NOMO-1 treated with dmso at 0.1 percent for 144 hours (cell line): ENCODE data around the gene PPP1R14C.
A peak's percentile ranks its signal among the peaks of the same experiment; 100 is the strongest.
"Not testable (repeated sequence)": the region's sequence is repeated elsewhere in the genome, so short reads cannot be mapped to it uniquely, and the experiment has no call there.

Experiments
- DNase-seq: peaks from one replicate; lab custom pipeline; 2025; ENCODE audit not compliant: unreplicated experiment; lab: John Stamatoyannopoulos, UW

The PPP1R14C gene

GRCh38 chr6:150137711-150138110 lies 5.1 kb upstream of the PPP1R14C start:
- DNase-seq = not testable (repeated sequence)

DNA sequence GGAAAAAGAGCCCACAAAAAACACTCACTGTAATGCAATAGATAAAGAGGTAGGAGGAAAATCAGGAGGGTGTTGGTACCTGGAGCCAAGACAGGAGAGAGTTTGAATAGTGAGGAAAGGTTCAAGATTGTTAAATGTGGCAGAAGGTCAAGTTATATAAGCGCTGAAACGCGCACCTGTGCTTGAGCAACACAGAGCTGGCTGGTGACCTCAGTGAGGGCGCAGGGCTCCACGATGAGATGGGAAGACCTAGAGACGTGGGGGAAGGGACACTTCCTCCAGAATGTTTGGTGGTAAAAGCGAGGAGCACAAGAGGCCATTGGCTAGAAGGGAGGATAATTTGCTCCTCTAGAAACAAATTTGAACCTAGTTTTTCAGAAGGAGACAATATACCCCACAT lies 4.2 kb upstream of the PPP1R14C start:
- no peak for DNase-seq

GRCh38 chr6:150139533-150139932 lies 3.3 kb upstream of the PPP1R14C start:
- no peak for DNase-seq

- DNase-seq = no peak
These were observed 2.4 kb upstream of the PPP1R14C start for GRCh38 chr6:150140236-150140969.

DNA sequence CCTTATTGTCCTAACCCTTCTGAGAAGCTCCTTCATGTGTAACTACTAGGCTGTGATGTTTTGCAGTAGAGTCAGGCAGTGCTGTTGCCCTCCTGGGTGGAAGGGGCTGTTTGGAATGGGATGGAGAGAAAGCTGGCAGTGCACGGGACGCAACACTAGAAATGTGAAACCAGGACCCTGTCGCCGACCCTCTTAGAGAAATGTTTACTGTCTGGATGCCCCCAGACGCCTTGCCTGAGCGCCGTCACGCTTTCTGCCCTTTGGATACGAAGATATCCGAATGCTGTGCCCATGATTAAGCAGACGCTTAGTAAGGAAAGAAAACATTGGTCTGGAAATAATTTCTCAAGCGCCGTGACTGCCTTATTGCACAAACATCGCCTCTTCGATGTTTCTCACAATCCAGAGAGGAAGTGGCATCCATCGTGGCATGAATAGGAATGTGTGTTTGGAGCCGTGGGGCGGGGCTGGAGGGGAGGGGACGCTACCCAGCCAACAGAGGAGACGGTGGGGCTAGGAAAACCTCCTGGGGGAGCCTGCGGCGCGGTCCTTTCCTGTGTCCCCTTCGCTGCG lies 661 bp upstream of the PPP1R14C start:
- DNase-seq = no peak

DNA sequence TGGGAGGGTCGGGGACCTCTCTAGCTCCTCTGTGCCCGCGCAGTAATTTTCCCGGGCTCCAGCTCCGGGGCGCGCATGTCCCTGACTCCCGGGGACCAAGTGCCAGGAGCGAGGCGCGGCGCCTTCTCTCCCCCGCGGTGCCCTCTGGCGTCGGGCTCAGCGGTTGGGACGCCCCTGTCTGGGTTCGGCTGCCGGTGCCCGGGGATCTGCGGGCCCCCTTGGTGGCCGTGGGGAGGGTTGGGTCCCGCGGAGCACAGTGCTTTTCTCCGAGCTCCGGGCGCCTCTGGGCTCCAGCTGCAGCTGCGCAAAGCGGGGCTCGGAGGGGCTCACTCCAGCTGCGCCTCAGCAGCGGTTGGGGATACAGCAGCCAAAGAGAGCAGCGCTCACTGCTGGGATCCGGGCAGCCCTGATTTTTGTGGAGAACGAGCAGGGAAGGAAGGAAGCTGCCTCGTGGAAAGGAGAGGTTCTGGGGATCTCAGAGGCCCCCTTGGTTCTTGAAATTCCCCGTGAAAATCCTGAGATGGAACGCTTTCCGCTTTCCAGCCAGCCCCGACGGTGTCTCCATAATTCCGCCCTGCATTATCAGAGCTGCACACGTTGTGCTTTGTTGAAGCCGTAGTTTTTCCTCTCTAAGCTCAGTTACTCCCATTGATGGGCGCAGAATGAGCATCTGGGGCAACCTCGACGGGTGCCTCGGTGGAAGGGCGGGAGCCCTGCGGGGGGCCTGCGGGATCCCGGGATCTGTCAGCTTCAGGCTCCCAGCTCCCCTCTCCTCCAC lies 861 bp downstream of the PPP1R14C start:
- no peak for DNase-seq

- DNase-seq = no peak
These were observed 1.5 kb downstream of the PPP1R14C start for GRCh38 chr6:150144294-150144868.

- DNase-seq = no peak
These were observed 2.6 kb downstream of the PPP1R14C start for GRCh38 chr6:150145427-150145826.

- peak; percentile 41 for DNase-seq
These were observed 3.0 kb downstream of the PPP1R14C start for GRCh38 chr6:150145830-150146229.

GRCh38 chr6:150146436-150146835 lies 3.6 kb downstream of the PPP1R14C start:
- DNase-seq = no peak

GRCh38 chr6:150149146-150149545 lies 6.3 kb downstream of the PPP1R14C start:
- DNase-seq = no peak

- DNase-seq = no peak
These were observed 7.6 kb downstream of the PPP1R14C start for GRCh38 chr6:150150458-150150820.

- DNase-seq = peak; percentile 36
These were observed 8.2 kb downstream of the PPP1R14C start for GRCh38 chr6:150150821-150151646.

GRCh38 chr6:150152891-150153876 lies 10.3 kb downstream of the PPP1R14C start:
- peak; percentile 56 for DNase-seq

DNA sequence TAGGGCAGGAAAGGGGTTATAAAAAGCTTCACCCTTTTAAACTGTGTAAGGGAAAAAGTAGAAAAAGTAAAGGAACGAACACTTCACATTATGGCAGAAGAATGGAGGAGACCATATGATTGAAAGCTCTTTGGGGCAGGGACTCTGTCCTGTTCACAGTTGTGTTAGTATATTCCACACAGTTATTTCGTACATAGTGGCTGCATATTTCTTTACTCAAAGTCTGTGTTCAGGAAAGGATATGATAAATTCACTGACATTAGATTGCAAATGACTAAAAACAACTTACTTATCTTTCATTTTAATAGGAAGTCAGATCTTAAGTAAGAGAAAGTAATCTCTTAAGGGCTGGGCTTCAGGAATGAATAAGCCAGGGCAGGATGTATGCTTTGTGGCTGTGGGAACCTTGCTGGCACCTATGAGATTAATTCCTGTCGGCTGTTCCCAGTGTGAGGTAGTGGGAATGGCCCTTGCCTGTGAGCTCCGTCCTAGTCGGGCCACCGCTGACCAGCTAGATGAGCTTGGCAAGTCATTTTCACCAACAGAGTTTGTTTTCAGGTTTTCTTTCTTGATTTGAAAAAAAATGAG lies 11.2 kb downstream of the PPP1R14C start:
- no peak for DNase-seq

- DNase-seq = no peak
These were observed 13.6 kb downstream of the PPP1R14C start for GRCh38 chr6:150156460-150156859.

- DNase-seq = no peak
These were observed 14.2 kb downstream of the PPP1R14C start for GRCh38 chr6:150157081-150157480.

- no peak for DNase-seq
These were observed 16.9 kb downstream of the PPP1R14C start for GRCh38 chr6:150159757-150160156.

DNA sequence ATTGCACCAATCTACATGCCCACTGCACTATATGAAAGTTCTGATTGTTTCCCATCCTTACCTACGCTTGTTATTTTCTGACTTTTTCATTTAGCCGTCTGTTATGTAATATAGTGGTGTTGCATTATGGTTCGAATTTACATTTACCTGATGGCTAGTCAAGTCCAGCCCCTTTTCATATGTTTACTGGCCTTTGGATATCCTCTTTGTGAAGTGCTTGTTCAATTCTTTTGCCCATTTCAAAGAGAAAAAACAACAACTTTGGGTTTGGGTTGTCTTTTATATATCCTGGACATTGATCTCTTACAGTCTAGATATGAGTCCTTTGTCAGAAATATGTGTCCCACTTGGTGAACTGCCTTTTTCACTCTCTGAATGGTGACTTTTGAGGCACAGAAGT lies 21.1 kb downstream of the PPP1R14C start:
- DNase-seq = no peak
